GM21515 (cell line): ENCODE data around the gene LRRC4C.

Source experiments
- ATAC-seq: cut with Tn5 transposase; IDR thresholded peaks from one replicate; pipeline ENCODE4 v1.9.1; 2021; ENCODE audit not compliant: unreplicated experiment

Gene LRRC4C

DNA sequence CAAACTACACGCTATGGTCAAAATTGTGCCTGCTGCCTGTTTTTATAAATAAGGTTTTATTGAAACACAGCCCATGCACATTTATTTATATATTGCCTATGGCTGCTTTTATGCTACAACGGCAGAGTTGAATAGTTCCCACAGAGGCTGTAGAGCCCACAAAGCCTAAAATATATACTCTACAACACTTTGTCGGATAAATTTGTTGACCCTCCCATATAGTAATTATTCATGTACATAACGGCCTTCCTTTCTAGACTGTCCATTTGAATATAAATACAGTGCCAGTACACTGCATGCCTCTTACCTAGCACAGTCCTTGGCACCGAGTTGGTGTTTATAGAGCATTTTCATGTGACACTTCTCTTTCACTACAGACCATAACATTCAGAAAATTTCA, 314.0 kb downstream of the LRRC4C start:
- ATAC-seq = no peak

DNA sequence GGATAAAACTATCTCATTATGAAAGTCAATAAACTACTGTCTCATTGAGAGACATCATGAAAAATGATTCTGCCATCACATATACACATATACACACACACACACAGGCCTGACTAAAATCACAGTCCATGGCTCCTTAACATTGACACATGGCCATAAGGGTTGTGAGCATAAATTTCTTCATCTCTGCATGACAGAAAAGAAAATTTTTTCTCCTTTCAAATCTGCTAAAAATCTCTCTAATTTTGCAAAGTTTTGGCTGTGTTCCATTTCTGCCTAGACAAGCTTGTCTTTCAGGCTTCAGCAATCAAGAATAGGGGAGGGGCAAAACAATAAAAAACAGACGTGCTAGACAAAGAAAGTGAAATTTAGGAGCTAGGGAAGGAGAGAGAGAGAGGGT, 324.5 kb downstream of the LRRC4C start:
- ATAC-seq = no peak

DNA sequence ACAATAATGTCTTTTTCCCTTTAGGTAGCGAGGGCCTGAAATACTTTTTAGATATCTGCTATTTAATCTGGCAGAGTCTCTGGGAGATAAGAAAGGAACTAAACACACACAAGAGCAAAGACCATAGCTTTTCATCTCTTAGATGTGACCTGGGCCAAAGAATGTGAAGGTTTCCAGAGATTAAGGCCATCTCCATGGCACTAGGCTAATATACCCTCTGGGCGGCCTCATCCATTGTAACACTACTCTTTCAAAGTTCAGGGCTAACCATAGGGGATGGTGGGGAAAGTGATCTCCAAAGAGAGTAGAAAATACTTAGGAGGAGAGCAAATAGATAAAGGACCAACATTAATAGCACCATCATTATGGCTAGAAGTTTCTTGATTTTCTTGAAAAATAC, 326.4 kb downstream of the LRRC4C start:
- ATAC-seq = no peak

DNA sequence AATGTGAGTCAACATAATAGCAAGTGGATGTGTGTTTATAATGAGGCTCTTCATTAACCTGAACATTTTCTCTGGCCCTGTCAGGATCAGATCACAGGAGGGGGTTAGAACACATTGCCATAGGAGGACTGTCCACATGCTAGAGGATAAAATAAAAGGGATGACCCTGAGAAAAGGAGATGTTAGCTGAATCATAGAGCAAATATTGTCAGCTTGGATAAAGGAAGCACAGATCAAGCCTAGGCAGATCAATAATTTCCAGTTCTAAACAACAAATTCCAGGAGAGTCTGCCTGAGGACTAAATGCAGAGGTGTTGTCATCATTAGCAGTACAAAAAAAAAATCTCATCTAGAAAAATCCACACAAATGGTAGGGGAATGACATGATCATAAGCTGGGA, 337.9 kb downstream of the LRRC4C start:
- ATAC-seq = no peak

DNA sequence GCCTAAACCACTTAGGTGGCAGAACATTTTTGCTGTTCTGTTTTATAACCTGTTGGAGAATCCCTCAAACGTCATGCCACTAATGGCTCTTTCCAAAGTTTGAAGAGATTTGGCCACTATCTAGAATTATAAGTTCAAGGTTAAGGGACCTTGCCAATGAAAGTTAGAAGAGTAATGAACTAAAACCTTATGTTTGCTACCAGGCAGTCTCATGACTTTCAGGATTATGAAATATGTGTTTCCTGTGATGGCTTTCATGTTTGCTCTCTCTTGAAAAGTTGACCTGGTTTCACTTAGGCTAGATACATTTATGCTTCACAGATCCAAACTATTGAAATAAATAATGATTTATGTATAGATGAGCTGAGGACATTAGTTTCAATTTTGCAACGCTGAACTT, 340.0 kb downstream of the LRRC4C start:
- ATAC-seq = no peak

DNA sequence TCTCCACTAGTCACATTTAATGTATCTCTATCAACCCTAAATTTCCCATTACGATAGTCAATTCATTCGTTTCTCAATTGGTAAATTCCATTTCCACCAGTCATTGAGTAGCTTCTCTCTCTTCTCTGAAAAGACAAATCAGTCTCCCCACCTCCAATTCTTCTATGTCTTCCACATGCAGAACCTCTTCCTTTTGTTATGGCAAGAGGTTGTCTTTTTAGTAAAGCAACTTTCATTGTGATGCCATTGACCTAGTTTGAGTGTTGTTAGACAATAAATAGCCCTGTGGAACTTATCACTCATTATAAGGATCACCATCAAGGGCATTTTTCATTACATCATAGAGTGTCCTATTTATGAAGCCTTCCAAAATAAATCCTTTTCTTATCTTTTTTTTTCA, 340.9 kb downstream of the LRRC4C start:
- ATAC-seq = no peak

DNA sequence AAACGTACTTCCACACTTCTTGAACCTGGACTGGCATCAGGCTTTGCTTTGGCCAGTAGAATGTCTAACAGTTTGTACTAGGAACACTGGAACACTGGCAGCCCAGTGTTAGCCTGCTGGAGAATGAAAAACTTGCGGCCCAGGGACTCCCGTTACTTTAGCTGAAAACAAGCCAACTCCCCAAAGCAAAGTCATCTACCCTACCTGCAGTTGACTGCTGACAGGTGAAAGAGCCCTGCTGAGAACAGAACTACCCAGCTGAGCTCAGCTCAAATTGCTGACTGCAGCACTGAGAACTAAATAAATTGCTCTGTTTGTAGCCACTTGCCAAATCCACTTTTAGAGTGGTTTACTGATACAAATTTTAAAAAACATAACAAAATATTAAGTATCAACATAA, 342.5 kb downstream of the LRRC4C start:
- ATAC-seq = no peak

DNA sequence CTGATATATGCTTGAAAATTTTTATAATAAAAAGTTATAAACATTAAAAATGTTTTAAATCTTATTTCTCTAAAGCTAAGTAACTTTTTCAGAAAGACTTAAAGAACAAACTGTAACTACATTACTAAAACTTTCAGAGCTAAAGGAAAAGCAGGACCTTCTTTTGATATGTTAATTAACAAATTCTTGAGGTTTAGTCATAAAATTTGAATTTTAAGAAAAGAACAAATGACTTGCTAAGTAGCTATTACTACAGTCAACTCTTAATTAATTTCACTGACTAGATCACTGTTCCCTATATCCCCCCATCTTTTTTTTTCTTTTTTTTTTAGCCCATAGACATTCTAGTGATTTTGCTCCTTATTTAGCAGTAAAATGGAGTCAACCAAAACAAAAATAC, 344.4 kb downstream of the LRRC4C start:
- no peak for ATAC-seq

DNA sequence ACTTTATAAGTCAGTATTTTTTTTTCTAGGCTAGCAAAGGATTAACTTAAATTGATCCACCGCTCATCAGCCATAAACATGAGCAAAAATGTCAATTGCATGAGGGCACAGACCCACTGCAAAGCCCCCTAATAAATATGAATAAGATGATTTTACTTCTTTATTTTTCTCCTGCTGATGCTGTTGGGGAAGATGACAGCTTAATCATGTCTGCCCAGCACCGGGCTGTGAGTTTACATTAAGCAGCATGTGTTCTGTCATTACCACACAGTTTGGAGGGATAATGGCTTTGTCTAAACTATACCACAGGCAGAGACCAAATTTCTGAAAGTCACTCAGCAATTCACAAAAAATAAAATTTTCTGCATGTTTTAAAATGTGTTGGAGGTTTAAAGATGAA, 346.3 kb downstream of the LRRC4C start:
- no peak for ATAC-seq

DNA sequence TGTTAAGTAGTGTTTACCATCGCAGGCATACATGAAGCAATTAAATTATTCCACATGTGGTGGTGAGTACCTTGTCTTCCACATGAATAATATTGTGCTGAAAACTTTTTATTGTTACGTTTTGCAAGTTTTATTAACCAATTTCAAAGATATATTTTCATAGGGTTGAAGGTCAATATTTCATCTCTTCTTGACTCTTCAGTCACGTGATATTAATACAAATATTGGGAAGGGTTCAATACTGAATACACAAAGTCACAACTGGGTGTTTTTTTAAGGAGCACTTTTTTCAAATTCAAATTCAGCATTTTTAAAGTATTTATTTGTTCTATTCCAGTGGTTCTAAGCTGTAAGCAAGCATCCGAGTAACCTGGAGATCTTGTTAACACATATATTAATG, 348.9 kb downstream of the LRRC4C start:
- ATAC-seq = no peak

DNA sequence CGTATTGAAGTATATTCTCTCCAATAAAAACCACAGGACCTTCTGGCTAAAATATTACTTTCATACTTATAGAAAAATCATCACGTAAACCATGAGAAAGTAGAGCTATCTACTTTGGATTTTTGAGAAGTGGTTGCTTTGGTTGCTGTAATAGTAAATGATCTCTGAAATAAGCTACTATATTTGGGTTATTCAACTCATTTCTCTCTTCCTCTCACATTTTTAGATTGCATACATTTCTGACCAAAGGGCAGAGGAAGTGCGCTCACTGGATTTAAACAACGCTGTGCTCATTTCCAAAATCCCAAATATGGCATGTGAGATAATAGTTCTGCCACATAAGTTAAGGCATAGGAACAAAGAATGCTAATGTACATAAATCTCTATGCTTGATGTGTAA, 357.0 kb downstream of the LRRC4C start:
- ATAC-seq = no peak

DNA sequence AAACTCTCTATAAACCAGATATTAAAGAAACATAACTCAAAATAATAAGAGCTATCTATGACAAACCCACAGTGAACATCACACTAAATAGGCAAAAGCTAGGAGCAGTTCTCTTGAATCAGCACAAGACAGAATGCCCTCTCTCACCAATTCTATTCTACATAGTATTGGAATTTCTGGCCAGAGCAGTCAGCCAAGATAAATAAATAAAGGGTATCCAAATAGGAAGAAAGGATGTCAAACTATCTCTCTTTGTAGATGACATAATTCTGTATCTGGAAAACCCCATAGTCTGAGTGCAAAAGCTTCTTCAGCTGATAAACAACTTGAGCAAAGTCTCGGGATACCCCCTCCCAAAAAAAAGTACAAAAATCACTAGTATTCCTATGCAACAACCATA, 359.8 kb downstream of the LRRC4C start:
- ATAC-seq = no peak

DNA sequence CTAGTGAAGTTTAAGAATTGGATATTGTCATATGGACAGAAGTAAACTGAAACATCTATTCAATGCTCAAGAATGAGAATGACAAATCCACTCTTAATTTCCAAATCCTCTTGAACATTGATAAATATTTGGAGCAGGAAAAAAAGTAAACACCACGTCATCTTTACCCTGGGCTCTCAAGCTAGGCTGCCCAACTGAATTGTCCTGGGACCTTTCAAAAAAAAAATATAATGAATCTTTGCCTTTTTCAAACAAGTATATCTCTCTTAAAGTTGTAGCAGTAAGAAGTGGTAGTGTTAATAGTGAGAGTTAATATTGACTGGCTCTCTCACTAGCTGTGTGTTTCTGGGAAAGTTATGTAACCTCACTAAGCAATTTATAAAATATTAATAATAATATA, 374.3 kb downstream of the LRRC4C start:
- no peak for ATAC-seq

DNA sequence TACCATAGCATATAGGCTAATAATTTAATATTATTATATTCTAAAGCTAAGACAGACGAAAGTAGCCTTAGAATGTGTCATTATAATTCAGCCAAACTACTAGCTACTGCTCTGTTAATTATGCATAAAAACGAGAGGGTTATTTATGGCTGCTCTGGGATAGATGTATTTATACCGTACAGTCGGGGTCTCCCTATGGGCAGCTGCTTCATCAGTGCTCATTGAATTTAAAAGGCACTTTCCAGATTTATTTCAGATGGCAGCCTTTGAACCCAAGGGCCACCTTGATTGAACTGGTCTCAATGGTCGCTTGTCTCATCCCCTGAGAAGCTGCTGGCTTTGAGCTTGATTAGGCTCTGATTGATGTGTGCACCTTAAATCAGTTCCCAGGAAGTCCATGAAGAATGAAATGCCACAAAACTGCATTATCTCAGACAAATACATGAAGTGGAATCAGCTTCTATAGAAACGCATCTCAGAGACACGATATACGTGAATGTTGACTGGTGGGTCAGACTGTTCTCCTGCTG, 377.6 kb downstream of the LRRC4C start:
- ATAC-seq = no peak

DNA sequence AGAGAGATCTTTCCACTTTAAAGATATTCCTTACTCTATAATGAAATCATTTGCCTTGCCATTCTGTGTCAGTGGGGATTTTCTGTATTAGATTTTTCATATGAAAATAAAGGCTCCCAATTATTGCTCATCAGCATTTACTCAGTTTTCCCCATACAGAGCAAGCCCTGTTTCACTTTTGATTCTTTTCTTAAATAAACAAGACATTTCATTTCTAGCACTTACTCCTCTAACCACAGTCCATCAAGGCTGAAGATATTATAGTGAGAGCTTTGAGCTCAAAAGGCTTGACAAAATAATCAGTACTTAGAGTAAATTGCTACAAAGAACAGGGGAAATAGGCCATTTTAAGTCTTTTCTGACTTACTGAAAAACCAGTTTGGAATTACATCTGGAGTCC, 385.1 kb downstream of the LRRC4C start:
- no peak for ATAC-seq

DNA sequence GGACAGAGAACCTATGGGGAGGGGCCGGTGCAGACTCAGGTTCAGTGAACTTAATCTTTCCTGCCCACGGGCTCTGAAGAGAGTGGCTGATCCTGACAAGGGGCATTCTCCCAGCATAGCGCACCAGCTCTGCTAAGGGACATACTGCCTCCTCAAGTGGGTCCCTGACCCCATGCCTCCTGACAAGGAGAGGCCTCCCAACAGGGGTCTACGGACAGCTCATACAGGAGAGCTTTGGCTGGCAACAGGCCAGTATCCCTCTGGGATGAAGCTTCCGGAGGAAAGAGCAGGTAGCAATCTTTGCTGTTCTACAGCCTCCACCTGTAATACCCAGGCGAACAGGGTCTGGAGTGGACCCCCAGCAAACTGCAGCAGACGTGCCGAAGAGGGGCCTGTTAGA, 394.0 kb downstream of the LRRC4C start:
- ATAC-seq = no peak

DNA sequence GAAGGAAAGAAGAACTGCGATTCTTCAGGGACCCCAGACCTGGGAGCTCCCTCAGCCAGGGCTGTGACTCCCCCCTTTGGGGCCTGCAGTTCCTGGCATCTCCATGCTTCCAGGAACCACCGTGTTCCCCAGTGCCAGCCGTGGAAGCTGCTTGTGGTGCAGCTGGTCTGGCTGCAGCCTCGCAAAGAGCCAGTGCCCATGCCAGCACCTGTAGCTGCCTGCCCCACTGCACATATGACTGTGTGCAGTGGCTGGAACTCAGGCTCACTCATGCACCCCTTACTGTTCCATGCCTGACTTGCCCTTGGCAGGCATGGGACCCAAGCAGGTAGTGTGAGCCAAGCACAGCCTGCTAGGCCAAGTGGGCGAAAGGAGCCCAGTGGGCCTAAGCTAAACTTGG, 401.3 kb downstream of the LRRC4C start:
- ATAC-seq = no peak

DNA sequence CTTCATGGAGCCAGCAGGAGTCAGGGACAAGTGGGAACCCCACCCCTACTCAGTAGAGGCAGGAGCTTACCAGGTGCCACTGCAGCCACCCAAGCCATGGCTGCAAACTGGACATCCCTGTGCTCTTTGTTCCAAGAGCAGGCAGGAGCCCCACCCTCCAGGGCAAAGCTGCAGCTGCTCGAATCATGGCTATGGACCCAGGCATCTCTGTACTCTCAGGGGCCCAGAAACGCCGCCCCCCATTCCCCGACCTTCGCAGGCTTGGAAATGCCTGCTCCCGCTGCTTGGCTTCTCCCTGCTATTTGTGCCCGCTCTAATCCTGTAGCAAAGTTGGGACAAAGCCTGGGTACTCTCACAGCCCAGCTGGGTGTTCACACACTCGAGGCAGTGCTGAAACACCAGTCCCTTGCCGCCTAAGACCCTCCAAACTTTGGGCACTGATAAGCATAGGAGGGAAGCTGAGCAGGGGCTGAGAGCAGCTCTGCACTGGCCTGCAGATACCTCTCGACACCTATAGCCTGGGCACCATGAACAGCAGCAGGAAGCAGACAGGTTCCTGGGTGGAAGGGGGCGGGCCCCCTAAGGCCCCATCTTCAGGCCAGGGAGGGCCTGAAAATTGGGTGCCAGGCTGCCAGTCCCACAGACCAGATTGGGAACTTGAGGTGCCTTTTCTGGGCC, 402.4 kb downstream of the LRRC4C start:
- ATAC-seq = no peak

DNA sequence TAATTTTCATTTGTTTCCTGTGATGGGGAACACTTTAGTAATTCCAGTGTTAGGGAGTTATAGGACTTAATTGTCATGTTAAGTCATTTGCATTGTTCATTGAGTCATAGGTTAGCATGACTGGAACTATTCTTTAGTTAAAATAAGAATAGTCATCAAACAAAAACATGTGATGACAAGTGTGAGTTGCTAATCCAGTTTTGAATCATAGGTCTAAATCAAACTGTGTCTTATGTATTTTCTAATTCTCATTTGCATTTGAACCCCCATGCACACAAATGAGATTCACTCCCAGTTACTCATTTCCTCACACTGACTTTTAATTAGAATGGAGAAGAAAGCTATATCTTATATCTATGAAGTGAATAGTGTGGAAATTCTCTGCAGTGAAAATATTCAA, 405.6 kb downstream of the LRRC4C start:
- ATAC-seq = no peak

DNA sequence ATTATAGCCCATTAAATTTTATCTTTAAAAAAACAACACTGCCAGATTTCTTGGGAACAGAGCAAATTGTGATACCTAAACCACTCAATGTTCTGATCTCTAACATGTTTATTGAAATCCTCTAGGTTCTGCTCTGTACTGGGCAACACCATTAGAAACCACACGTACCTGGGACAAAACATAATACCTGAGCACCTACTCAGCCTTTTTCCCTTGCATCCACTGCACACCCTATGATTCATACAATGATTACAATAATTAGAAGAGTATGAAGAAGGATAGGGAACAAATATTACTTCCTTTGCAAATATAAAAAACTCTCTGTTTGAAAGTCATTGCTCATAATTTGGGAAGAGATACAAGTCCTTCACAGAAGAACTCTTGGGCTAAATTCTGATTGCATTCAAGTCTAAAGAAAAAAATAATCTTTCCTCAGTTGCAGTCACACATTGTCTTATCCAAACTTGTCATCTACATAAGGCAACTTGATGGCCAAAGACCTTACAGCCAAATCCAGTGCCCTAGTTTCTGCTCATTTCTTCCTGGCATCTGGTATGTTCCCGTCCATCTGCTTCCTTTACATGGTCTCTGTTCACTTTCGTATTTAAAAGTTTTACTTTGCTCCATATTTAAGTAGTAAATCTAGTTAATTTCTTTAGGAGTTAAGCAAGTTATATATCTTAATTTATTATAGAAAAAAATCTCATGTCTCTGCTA, 407.4 kb downstream of the LRRC4C start:
- no peak for ATAC-seq

DNA sequence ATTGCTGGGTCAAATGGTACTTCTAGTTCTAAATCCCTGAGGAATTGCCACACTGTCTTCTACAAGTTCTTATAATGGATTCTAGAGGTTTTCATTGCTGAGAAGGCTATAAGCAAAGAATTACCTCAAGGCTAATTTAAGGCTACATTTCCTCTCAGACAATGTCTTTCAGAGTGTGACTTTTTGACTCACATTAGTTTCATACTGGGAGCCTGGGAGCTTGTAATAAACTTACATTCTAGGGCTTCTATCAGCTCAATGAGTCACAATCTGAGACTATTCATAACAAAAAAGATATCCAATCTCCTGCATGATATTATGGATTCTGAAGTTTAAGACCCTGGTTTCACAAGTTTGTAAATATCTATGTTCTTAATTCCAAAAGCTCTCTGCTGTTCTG, 408.7 kb downstream of the LRRC4C start:
- ATAC-seq = no peak

DNA sequence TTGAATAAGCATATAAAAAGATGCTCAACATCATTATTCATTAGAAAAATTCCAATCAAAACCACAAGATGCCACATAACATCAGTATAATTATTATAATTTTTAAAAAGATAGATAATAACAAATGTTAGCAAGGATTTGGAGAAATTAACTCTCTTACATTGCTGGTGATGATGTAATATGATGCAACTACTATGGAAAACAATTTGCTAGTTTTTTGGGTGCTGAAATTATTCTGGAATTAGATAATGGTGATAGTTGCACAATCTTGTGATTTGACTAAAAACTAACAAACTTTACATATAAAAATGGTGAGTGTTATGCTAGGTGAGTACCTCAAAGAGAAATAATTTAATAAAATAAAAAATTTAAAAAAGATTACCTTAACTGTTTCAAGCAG, 412.2 kb downstream of the LRRC4C start:
- ATAC-seq = no peak

DNA sequence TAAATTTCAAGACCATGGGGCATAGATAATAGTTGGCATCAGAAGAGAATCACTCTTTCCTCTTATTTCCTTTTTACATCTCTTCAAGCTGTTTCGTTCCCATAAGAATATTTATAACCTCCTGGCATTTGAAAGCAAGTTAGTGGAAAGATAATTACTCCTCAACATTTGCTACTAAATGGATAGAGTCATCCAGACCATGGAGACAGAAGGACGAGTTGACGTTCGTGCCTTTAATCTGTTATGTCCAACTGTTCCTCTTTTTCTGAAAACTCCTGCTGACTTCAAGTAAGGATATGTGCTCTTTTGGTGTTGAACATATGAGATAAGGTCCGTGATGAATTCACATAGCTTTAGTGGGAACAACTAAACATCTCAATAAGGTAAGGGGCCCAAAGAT, 414.2 kb downstream of the LRRC4C start:
- ATAC-seq = no peak
